GM19035 (cell line): ENCODE measurements around the gene COL8A1.
A peak's percentile ranks its signal among the peaks of the same experiment; 100 is the strongest.

Experiments used
- ATAC-seq: cut with Tn5 transposase; IDR thresholded peaks from one replicate; pipeline ENCODE4 v1.9.1; 2021; ENCODE audit not compliant: unreplicated experiment

The COL8A1 gene

GRCh38 chr3:99757966-99758365 lies 119.6 kb downstream of the COL8A1 start:
- ATAC-seq = no peak

GRCh38 chr3:99758502-99759177 lies 120.2 kb downstream of the COL8A1 start:
- no peak for ATAC-seq

GRCh38 chr3:99760031-99760430 lies 121.6 kb downstream of the COL8A1 start:
- no peak for ATAC-seq

GRCh38 chr3:99760629-99761028 lies 122.2 kb downstream of the COL8A1 start:
- ATAC-seq = no peak

GRCh38 chr3:99761415-99762165 lies 123.2 kb downstream of the COL8A1 start:
- ATAC-seq = no peak

GRCh38 chr3:99762901-99763300 lies 124.5 kb downstream of the COL8A1 start:
- no peak for ATAC-seq

GRCh38 chr3:99764377-99764776 lies 126.0 kb downstream of the COL8A1 start:
- ATAC-seq = no peak

GRCh38 chr3:99765042-99765942 lies 126.9 kb downstream of the COL8A1 start:
- ATAC-seq = no peak

GRCh38 chr3:99767291-99767690 lies 128.9 kb downstream of the COL8A1 start:
- no peak for ATAC-seq

- no peak for ATAC-seq
Measured at GRCh38 chr3:99768126-99768525, 129.7 kb downstream of the COL8A1 start.

GRCh38 chr3:99768808-99769501 lies 130.6 kb downstream of the COL8A1 start:
- ATAC-seq = no peak

GRCh38 chr3:99772171-99772570 lies 133.8 kb downstream of the COL8A1 start:
- no peak for ATAC-seq

- ATAC-seq = no peak
Measured at GRCh38 chr3:99772671-99773070, 134.3 kb downstream of the COL8A1 start.

GRCh38 chr3:99774467-99774866 lies 136.1 kb downstream of the COL8A1 start:
- peak; percentile 90 for ATAC-seq

GRCh38 chr3:99776516-99777209 lies 138.3 kb downstream of the COL8A1 start:
- no peak for ATAC-seq

GRCh38 chr3:99777210-99777549 lies 138.8 kb downstream of the COL8A1 start:
- ATAC-seq = no peak

GRCh38 chr3:99777708-99778107 lies 139.3 kb downstream of the COL8A1 start:
- ATAC-seq = no peak

- ATAC-seq = no peak
Measured at GRCh38 chr3:99780749-99781148, 142.4 kb downstream of the COL8A1 start.

- ATAC-seq = no peak
Measured at GRCh38 chr3:99781761-99782160, 143.4 kb downstream of the COL8A1 start.

- ATAC-seq = no peak
Measured at GRCh38 chr3:99783011-99783573, 144.7 kb downstream of the COL8A1 start.
